Measurements from ENCODE around the gene LDHAL6A. TPM values are rescaled to one million over a fixed set of nuclear protein-coding genes. Genes with fewer than 3 reads are reported as not detected.

The LDHAL6A gene
- total RNA-seq, 1 experiment from 2014 or later: not detected

- TF ChIP-seq CTCF (conservative IDR thresholded peaks at IDR 0.05): no peak
- Histone ChIP-seq H3K79me1 (ENCODE audit: insufficient read depth, low read depth, low read length, poor library complexity, severe bottlenecking) (no peaks in the 10 kb centered on the region), H3K79me2 (ENCODE audit: insufficient read depth, low read length) (no peaks in the 10 kb centered on the region), H3K4me1 (ENCODE audit: insufficient read depth, low read length) (no peaks in the 10 kb centered on the region), H3K4me2 (ENCODE audit: insufficient read depth, insufficient read length, low read length) (no peak overlapping the region), H4K20me1 (ENCODE audit: control insufficient read depth, insufficient read depth, insufficient read length) (no peaks in the 10 kb centered on the region), H2BK15ac (ENCODE audit: low read depth, low read length) (no peak overlapping the region), H4K91ac (ENCODE audit: insufficient read length, low read depth, low read length) (no peak overlapping the region), H4K8ac (replicated peaks; ENCODE audit: insufficient read length, low read depth, low read length) (no peak overlapping the region), H2BK12ac (ENCODE audit: insufficient read length, low read depth, low read length) (no peak overlapping the region), H3K9ac (ENCODE audit: extremely low read depth, insufficient read length, low read length) (no peak overlapping the region), H2BK120ac (ENCODE audit: low read depth, low read length, poor library complexity, severe bottlenecking) (no peak overlapping the region), H3K27me3 (ENCODE audit: insufficient read depth, low read length) (no peaks in the 10 kb centered on the region), H3K14ac (ENCODE audit: insufficient read depth, low read length) (no peak overlapping the region), H2AFZ (ENCODE audit: low read length) (no peak overlapping the region), H4K5ac (ENCODE audit: insufficient read length, low read depth, low read length) (no peak overlapping the region), H3K27ac (ENCODE audit: insufficient read length, low read depth, low read length) (no peak overlapping the region), H3K4ac (ENCODE audit: low read depth, low read length) (no peak overlapping the region), H3T11ph (ENCODE audit: low read length) (no peak overlapping the region), H2BK20ac (ENCODE audit: low read depth, low read length, poor library complexity, severe bottlenecking) (no peak overlapping the region), H3K23ac (ENCODE audit: insufficient read length, low read depth, low read length) (no peak overlapping the region), H3K56ac (ENCODE audit: insufficient read length, low read depth, low read length) (no peak overlapping the region), H3K9me3 (ENCODE audit: control insufficient read depth, low read depth, low read length) (no peaks in the 10 kb centered on the region), H2AK5ac (ENCODE audit: insufficient read length, low read length) (no peak overlapping the region), H3K23me2 (ENCODE audit: insufficient read length, low read depth, low read length, poor library complexity, severe bottlenecking) (no peaks in the 10 kb centered on the region), H2BK5ac (ENCODE audit: insufficient read length, low read length) (no peak overlapping the region), H3K18ac (ENCODE audit: insufficient read length, low read depth, low read length) (no peak overlapping the region)
- no peaks in the 10 kb centered on the region for H3K9me3 Mint-ChIP-seq
- H3K27ac Mint-ChIP-seq: no peak overlapping the region
- H3K27me3 Mint-ChIP-seq (ENCODE audit: low read depth): peaks cover 4% of the 10 kb centered on the region; the same call in 1 of the 2 replicates
- peaks cover under 1% of the 10 kb centered on the region in 2 experiments; a peak in 2 of 4 replicates for H3K4me1 Mint-ChIP-seq
- no peaks in the 10 kb centered on the region for H3K36me3 Mint-ChIP-seq (ENCODE audit: insufficient read depth in 1 of 3, low read depth in 3 of 3)
- no peak for DNase-seq
- no peak overlapping the region for H3K4me3 Mint-ChIP-seq
- no CpG with 5 or more reads among the region's 2 CpGs for WGBS (ENCODE audit: extremely low coverage, insufficient read length, low lambda C conversion rate)
Observed at GRCh38 chr11:18452927-18453326, 2.7 kb upstream of the LDHAL6A start.
